GM12878 (cell line): ENCODE measurements around the gene CBX2. TPM values are rescaled to one million over a fixed set of nuclear protein-coding genes. Genes with fewer than 3 reads are reported as not detected.

Experiments
- ATAC-seq: fragments of 200-7000 bp; cut with Tn5 transposase; 3 replicates; pipeline ENCODE4 v1.9.1; 2020; ENCODE audit warnings: mild to moderate bottlenecking, moderate library complexity
- BruUV-seq: library from RNA; stranded (reverse); fragments of 400-500 nt; replicated peaks from 2 replicates; lab custom pipeline; 2021; lab: Mats Ljungman, UMichigan
- CTCF ChIA-PET: fragments of 300-600 bp; sonication (Branson Sonifier 250); formaldehyde crosslinking; extraction: SDS; loops from one replicate; lab custom pipeline; 2021; ENCODE audit warnings: inconsistent platforms; lab: Yijun Ruan, JAX
- POLR2A ChIA-PET: fragments of 350-600 bp; formaldehyde crosslinking; extraction: SDS; loops from one replicate; lab custom pipeline; 2021; ENCODE audit warnings: inconsistent platforms; lab: Charles Lee
- RAD21 ChIA-PET: fragments of 300-600 bp; sonication (Branson Sonifier 250); formaldehyde crosslinking; loops from one replicate; lab custom pipeline; 2023; ENCODE audit warnings: antibody characterized with exemption; ENCODE audit not compliant: unreplicated experiment; lab: Charles Lee
- SMC1A ChIA-PET: fragments of 300-600 bp; sonication (Branson Sonifier 250); formaldehyde crosslinking; loops from one replicate; lab custom pipeline; 2023; ENCODE audit not compliant: unreplicated experiment, uncharacterized antibody; lab: Charles Lee
- DNase-seq: peaks from one replicate; pipeline ENCODE4 v3.0.0-alpha.2; 2011; ENCODE audit warnings: low read depth, low spot score
- FAIRE-seq: peaks from 3 replicates; lab custom pipeline; 2011; peaks lifted over from hg19 to GRCh38; lab: Jason Lieb, UNC
- H2AFZ ChIP-seq: 2 replicates; pipeline ENCODE4 v1.6.0; 2011; ENCODE audit warnings: low read depth, low read length, control low read depth; ENCODE audit not compliant: control insufficient read depth
- H3K27ac ChIP-seq: 2 replicates; pipeline ENCODE4 v1.5.1; 2011; ENCODE audit warnings: control low read depth; ENCODE audit not compliant: control insufficient read depth, insufficient read depth
- H3K27me3 ChIP-seq, 2 experiments: replicated peaks in 1 of 2; 2 replicates each; pipeline versions ENCODE4 v1.6.0 to v1.6.1; 2011; ENCODE audit warnings: low read length in 1 of 2; ENCODE audit not compliant: control insufficient read depth in 2 of 2, insufficient read depth in 2 of 2
- H3K36me3 ChIP-seq, 2 experiments: 2 replicates each; pipeline ENCODE4 v1.5.1; 2011; ENCODE audit warnings: low read length in 1 of 2; ENCODE audit not compliant: control insufficient read depth in 2 of 2, insufficient read depth in 2 of 2
- H3K4me1 ChIP-seq: 2 replicates; pipeline ENCODE4 v1.6.1; 2011; ENCODE audit warnings: mild to moderate bottlenecking, low read length, moderate library complexity, mixed read lengths; ENCODE audit not compliant: control insufficient read depth, insufficient read depth
- H3K4me2 ChIP-seq: 2 replicates; pipeline ENCODE4 v1.6.0; 2011; ENCODE audit warnings: control low read depth; ENCODE audit not compliant: control insufficient read depth, insufficient read depth
- H3K4me3 ChIP-seq: fragments of 200-600 bp; sonication (generic); 2 replicates; pipeline ENCODE4 v1.5.1; 2016
- H3K79me2 ChIP-seq: 2 replicates; pipeline ENCODE4 v1.6.0; 2011; ENCODE audit warnings: low read length; ENCODE audit not compliant: control insufficient read depth, insufficient read depth
- H3K9ac ChIP-seq: 2 replicates; pipeline ENCODE4 v1.8.0; 2011; ENCODE audit warnings: low read length, control low read depth, mixed read lengths; ENCODE audit not compliant: control insufficient read depth, insufficient read depth
- H3K9me3 ChIP-seq: replicated peaks from 3 replicates; pipeline ENCODE4 v1.5.1; 2011; ENCODE audit warnings: mild to moderate bottlenecking, low read length; ENCODE audit not compliant: control insufficient read depth, insufficient read depth
- H4K20me1 ChIP-seq: 2 replicates; pipeline ENCODE4 v1.6.0; 2011; ENCODE audit not compliant: control insufficient read depth, insufficient read depth
- ATF2 ChIP-seq: IDR thresholded peaks from 2 replicates; pipeline ENCODE4 v1.6.1; 2012; ENCODE audit warnings: low read length, inconsistent platforms
- BACH1 ChIP-seq: fragments of 450-650 bp; IDR thresholded peaks from 2 replicates; pipeline ENCODE4 v1.6.1; 2017; ENCODE audit warnings: mild to moderate bottlenecking, borderline replicate concordance
- CBX3 ChIP-seq: fragments of 200-600 bp; sonication (generic); IDR thresholded peaks from 2 replicates; pipeline ENCODE4 v1.6.1; 2016; ENCODE audit warnings: low read depth, borderline replicate concordance
- FOXM1 ChIP-seq: IDR thresholded peaks from 2 replicates; pipeline ENCODE4 v1.6.1; 2012; ENCODE audit warnings: low read depth, mild to moderate bottlenecking, inconsistent platforms, low read length, moderate library complexity
- JUNB ChIP-seq: IDR thresholded peaks from 2 replicates; pipeline ENCODE4 v1.6.1; 2016; ENCODE audit warnings: antibody characterized with exemption, mild to moderate bottlenecking
- MEF2A ChIP-seq: IDR thresholded peaks from 2 replicates; pipeline ENCODE4 v1.6.1; 2011; ENCODE audit warnings: low read depth, mild to moderate bottlenecking, low read length, moderate library complexity; ENCODE audit not compliant: insufficient read depth
- NFIC ChIP-seq: IDR thresholded peaks from 2 replicates; pipeline ENCODE4 v1.6.1; 2012; ENCODE audit warnings: low read depth, mild to moderate bottlenecking, inconsistent platforms, low read length, moderate library complexity
- SRF ChIP-seq, 2 experiments: IDR thresholded peaks; 2 replicates each; pipeline ENCODE4 v1.6.1; 2011; ENCODE audit warnings: low read depth in 2 of 2, low read length in 2 of 2, mild to moderate bottlenecking in 1 of 2, moderate library complexity in 1 of 2
- TCF12 ChIP-seq: IDR thresholded peaks from 2 replicates; pipeline ENCODE4 v1.6.1; 2011; ENCODE audit warnings: low read depth, mild to moderate bottlenecking, low read length
- USF1 ChIP-seq: IDR thresholded peaks from 2 replicates; pipeline ENCODE4 v1.6.1; 2011; ENCODE audit warnings: borderline replicate concordance, low read depth, mild to moderate bottlenecking, moderate library complexity, mixed read lengths, low read length; ENCODE audit not compliant: insufficient read depth; ENCODE audit errors: extremely low read length
- WGBS: methylation state at CpG from one replicate; pipeline ENCODE4 v1.1.6; 2016; ENCODE audit warnings: low lambda C conversion rate; ENCODE audit not compliant: insufficient replicate concordance, insufficient coverage; ENCODE audit errors: missing lambda C conversion rate; 5-methylcytosine and 5-hydroxymethylcytosine counted together
- in situ Hi-C: fragments of 300-500 bp; cut with MboI; formaldehyde crosslinking; loops from 9 replicates; pipeline ENCODE4 v1.14.3; 2018; ENCODE audit warnings: mixed read lengths
- intact Hi-C: fragments of 100-400 bp; cut with micrococcal nuclease; formaldehyde crosslinking; loops from one replicate; pipeline ENCODE4 v1.14.2; 2022; ENCODE audit not compliant: unreplicated experiment
- polyA plus RNA-seq, 11 experiments: library from polyadenylated mRNA; depleted of rRNA in 4 of 11; unstranded in 6 of 11; stranded (reverse) in 5 of 11; fragments of >200 nt; fragmentation: Nextera tagmentation in 4 of 11; fragmentation: Illumina TruSeq in 1 of 11; extraction: Ambion mirVana in 4 of 11; extraction: Trizol in 1 of 11; gene quantifications; 1 replicate in 1 of 11; 2 replicates in 10 of 11; pipeline versions ENCODE4 v1.2.1 to v1.2.3, GENCODE V29; 2011 to 2016; ENCODE audit warnings: inconsistent platforms in 2 of 11, missing spikeins in 2 of 11, low read depth in 1 of 11
- total RNA-seq, 4 experiments: library from RNA; depleted of rRNA in 3 of 4; stranded (reverse); fragments of >200 nt in 3 of 4; fragmentation: Illumina TruSeq in 1 of 4; extraction: Trizol in 1 of 4; gene quantifications; 2 replicates each; pipeline versions ENCODE4 v1.2.1 to v1.2.3, GENCODE V29; 2013 to 2021

The CBX2 gene
- total and polyA plus RNA-seq, 10 of the 15 experiments (the other 5 are each of a cell fraction or from before 2014, with no cell fraction given), result 0.35 to 7.5 (median 4.2) TPM

- no peaks in the 10 kb centered on the region for H3K79me2 ChIP-seq
- RAD21 ChIA-PET, result no interaction called here
- no peak overlapping the region for H2AFZ ChIP-seq
- no peaks in the 10 kb centered on the region for H4K20me1 ChIP-seq
- H3K9me3 ChIP-seq, result no peaks in the 10 kb centered on the region
- no peak overlapping the region for H3K4me3 ChIP-seq
- SMC1A ChIA-PET, result no interaction called here
- 36% methylated on average over 13 of the region's 13 CpGs for WGBS
- FAIRE-seq, result no peak
- peaks cover 0 to 4% of the 10 kb centered on the region in 2 experiments; a peak in 2 of 4 replicates for H3K27me3 ChIP-seq
- in situ Hi-C loops, result no loop called here
- H3K36me3 ChIP-seq, result no peaks in the 10 kb centered on the region
- TF ChIP-seq MEF2A (peak; percentile 55; the same call in 1 of the 2 replicates), FOXM1 (0 out of 2 replicates have a peak, but pooled peaks have one; percentile 37), CBX3 (no peak), BACH1 (peak; percentile 79; the same call in 1 of the 2 replicates), USF1 (no peak), ATF2 (peak; percentile 54), TCF12 (0 out of 2 replicates have a peak, but pooled peaks have one; percentile 39), JUNB (peak; percentile 74), NFIC (peak; percentile 55), SRF (IDR thresholded peaks at IDR 0.05; ENCODE audit: low read depth in 2 of 2, low read length in 2 of 2) (no peak)
- ATAC-seq, result no peak; the same call in 2 of the 3 replicates
- no peak for DNase-seq
- no peak overlapping the region for H3K4me2 ChIP-seq
- H3K9ac ChIP-seq, result no peak overlapping the region
- POLR2A ChIA-PET, result no interaction called here
- peaks cover 8% of the 10 kb centered on the region for H3K4me1 ChIP-seq
- no peak overlapping the region for H3K27ac ChIP-seq
- intact Hi-C loops, result no loop called here
- CTCF ChIA-PET, result interaction anchor here (1.0 to 1.4 kb wide), 2 partner anchors 9 to 221 kb away, joined by 3 to 4 read pairs; no protein-coding TSS in a partner anchor
- no TSS peak for BruUV-seq
Observed at GRCh38 chr17:79750650-79751545, 27.1 kb upstream of the CBX2 start.
